Measurements from ENCODE around the gene PHPT1.

DNA sequence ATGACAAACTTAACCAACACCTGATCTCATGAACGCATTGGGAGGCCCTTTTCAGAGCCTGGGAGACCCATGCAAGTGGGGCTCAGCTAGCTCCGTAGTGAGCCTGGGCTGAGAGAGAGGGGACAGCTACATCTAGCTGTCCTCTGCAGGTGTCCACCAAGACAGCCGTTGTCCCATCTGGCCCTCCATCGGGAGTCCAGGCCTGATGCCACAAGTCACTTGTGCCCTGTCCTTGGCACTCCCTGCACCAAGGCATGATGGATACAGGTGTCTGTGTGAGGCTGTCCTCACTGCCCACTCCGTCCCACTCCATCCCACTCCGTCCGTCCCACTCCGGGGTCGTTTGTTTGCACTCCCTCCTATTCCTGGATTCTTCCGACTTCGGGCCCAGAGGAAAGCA lies 19.4 kb downstream of the PHPT1 start:
- TF ChIP-seq POLR2A (IDR thresholded peaks at IDR 0.05; ENCODE audit: low read length) (no peak), GATA1 (IDR thresholded peaks at IDR 0.05; ENCODE audit: low read depth, low read length) (no peak)
